K562 (cell line): ENCODE measurements around the gene TRIM38.

Source experiments
- CTCF ChIP-seq, 3 experiments: IDR thresholded peaks in 2 of 3; conservative IDR thresholded peaks in 1 of 3; 2 replicates each; pipeline ENCODE4 v1.5.1; 2011 to 2012; ENCODE audit warnings: low read length in 3 of 3, mild to moderate bottlenecking in 3 of 3, control low read depth in 2 of 3, improper control_type of control experiment in 1 of 3, inconsistent platforms in 1 of 3, low read depth in 1 of 3, mixed read lengths in 1 of 3, moderate library complexity in 1 of 3; ENCODE audit not compliant: insufficient read depth in 2 of 3
- EZH2 ChIP-seq: IDR thresholded peaks from 2 replicates; pipeline ENCODE4 v1.6.1; 2012; ENCODE audit warnings: low read depth, mild to moderate bottlenecking, inconsistent platforms, low read length, borderline replicate concordance
- MAX ChIP-seq: sonication (generic); formaldehyde crosslinking; IDR thresholded peaks from 2 replicates; pipeline ENCODE4 v1.9.0; 2022; ENCODE audit warnings: mild to moderate bottlenecking, missing genetic modification reagents
- RAD21 ChIP-seq, 2 experiments: fragments of 250-450 bp in 1 of 2; fragments of 450-650 bp in 1 of 2; sonication (Bioruptor Pico) in 1 of 2; formaldehyde crosslinking in 1 of 2; IDR thresholded peaks in 1 of 2; conservative IDR thresholded peaks in 1 of 2; 2 replicates each; pipeline versions ENCODE4 v1.4.0 to v1.8.0; 2020 to 2022; ENCODE audit warnings: mild to moderate bottlenecking in 2 of 2, moderate library complexity in 1 of 2
- ZBTB7A ChIP-seq: IDR thresholded peaks from 2 replicates; pipeline ENCODE4 v1.6.1; 2011; ENCODE audit warnings: low read depth, mild to moderate bottlenecking, low read length, moderate library complexity, borderline replicate concordance; ENCODE audit not compliant: control insufficient read depth
- TF ChIP-seq, protein P1 (sequence below): conservative IDR thresholded peaks from 2 replicates; pipeline ENCODE4 v1.6.1; 2011; ENCODE audit warnings: low read depth, mild to moderate bottlenecking, low read length; ENCODE audit not compliant: control insufficient read depth
- TF ChIP-seq, protein P2 (sequence below): fragments of 250-450 bp; sonication (Bioruptor Pico); IDR thresholded peaks from 2 replicates; pipeline ENCODE4 v1.4.0; 2020; ENCODE audit warnings: mild to moderate bottlenecking

GRCh38 chr6:25981568-25982263, 19.1 kb downstream of the TRIM38 start:
- TF ChIP-seq, protein P1, sequence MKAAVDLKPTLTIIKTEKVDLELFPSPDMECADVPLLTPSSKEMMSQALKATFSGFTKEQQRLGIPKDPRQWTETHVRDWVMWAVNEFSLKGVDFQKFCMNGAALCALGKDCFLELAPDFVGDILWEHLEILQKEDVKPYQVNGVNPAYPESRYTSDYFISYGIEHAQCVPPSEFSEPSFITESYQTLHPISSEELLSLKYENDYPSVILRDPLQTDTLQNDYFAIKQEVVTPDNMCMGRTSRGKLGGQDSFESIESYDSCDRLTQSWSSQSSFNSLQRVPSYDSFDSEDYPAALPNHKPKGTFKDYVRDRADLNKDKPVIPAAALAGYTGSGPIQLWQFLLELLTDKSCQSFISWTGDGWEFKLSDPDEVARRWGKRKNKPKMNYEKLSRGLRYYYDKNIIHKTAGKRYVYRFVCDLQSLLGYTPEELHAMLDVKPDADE = no peak
- TF ChIP-seq MAX (no peak), ZBTB7A (no peak), EZH2 (no peak), CTCF (IDR thresholded peaks at IDR 0.05 in 2 of 3, conservative IDR thresholded peaks at IDR 0.05 in 1 of 3; ENCODE audit: insufficient read depth in 2 of 3, low read depth in 1 of 3, low read length in 3 of 3) (no peak), RAD21 (CRISPR knock-in tag; conservative IDR thresholded peaks at IDR 0.05 in 1 of 2, IDR thresholded peaks at IDR 0.05 in 1 of 2) (no peak)
- TF ChIP-seq, protein P2, sequence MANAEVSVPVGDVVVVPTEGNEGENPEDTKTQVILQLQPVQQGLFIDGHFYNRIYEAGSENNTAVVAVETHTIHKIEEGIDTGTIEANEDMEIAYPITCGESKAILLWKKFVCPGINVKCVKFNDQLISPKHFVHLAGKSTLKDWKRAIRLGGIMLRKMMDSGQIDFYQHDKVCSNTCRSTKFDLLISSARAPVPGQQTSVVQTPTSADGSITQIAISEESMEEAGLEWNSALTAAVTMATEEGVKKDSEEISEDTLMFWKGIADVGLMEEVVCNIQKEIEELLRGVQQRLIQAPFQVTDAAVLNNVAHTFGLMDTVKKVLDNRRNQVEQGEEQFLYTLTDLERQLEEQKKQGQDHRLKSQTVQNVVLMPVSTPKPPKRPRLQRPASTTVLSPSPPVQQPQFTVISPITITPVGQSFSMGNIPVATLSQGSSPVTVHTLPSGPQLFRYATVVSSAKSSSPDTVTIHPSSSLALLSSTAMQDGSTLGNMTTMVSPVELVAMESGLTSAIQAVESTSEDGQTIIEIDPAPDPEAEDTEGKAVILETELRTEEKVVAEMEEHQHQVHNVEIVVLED (CRISPR knock-in tag) = no peak
